Activated naive CD8-positive, alpha-beta T cell (primary cell): ENCODE measurements around the gene ZRANB2.

Experiments used
- H3K27ac Mint-ChIP-seq: one replicate; pipeline ENCODE4 v1.8.0; 2021; ENCODE audit warnings: mixed read lengths
- H3K27me3 Mint-ChIP-seq: one replicate; pipeline ENCODE4 v1.8.0; 2021; ENCODE audit warnings: mixed read lengths
- H3K36me3 Mint-ChIP-seq: one replicate; pipeline ENCODE4 v1.8.0; 2021; ENCODE audit warnings: mixed read lengths
- H3K4me1 Mint-ChIP-seq: one replicate; pipeline ENCODE4 v1.8.0; 2021; ENCODE audit warnings: low read depth, mixed read lengths
- H3K4me3 Mint-ChIP-seq: one replicate; pipeline ENCODE4 v1.8.0; 2021; ENCODE audit warnings: mild to moderate bottlenecking, mixed read lengths
- H3K9me3 Mint-ChIP-seq: one replicate; pipeline ENCODE4 v1.8.0; 2021; ENCODE audit warnings: low read depth, mixed read lengths

The ZRANB2 gene

DNA sequence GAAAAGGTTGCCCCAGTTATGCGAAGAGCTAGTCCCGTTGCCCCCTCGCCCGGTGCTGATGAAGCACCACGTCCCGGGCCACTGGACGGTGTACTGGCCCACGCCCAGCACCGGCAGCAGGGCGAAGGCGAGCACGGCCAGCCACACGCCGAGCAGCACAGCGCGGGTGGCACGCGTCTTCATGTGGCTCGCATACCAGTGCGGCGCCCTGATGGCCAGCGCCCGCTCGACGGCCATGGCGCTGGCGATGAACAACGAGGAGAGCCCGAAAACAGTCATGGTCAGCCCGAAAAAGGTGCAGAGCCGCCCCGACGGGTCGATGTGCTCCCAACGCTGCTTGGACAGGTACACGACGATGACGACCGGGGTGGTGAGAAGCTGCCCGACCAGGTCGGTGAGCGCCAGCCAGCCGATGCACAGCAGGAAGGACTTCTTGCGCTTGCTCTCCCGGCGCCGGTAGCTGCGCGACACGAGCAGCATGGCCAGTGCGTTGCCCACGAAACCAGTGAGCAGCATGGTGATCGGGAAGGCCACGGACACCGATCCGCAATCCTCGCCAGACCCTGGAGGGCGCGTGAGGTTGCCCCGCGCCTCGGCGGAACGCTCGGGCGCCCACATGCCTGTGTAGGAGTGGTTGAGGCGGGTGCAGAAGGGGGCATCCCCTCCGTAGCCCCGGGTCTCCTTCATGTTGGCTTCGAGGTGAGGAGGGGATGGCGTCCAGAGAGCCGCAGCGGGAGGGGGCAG, 33.8 kb downstream of the ZRANB2 start:
- Mint-ChIP-seq H3K4me1 (peaks cover 21% of the 10 kb centered on the region), H3K9me3 (no peaks in the 10 kb centered on the region), H3K27me3 (peaks cover 24% of the 10 kb centered on the region), H3K27ac (no peak overlapping the region), H3K4me3 (peak overlapping the region; percentile 81), H3K36me3 (no peaks in the 10 kb centered on the region)

DNA sequence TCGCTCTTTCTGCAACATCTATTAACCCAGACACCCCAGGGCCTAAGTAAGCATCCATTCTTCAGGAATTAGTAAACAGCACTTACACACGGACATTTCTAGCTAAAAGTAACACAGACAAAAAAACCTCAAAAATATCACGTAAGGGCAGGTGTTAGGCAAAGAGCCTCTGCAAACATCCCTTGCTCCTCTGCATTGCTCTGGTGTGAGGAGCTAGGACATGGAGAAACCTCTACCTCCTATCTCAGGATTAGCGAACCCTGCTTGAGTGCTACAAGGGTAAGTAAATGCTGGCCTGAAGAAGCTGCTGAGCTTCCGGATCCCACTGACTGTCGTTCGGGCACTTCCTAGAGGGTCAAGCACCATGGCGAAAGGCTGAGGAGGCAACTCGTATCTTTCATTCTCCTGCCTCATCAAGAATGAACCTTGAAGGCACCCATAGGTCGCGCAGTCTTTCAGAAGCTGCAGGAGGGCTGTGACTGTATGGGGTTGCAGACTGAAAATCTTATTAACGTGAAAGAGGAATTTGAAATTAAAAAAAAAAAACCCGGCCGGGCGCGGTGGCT, 35.3 kb downstream of the ZRANB2 start:
- Mint-ChIP-seq H3K36me3 (no peaks in the 10 kb centered on the region), H3K4me3 (no peak overlapping the region), H3K27me3 (peaks cover 26% of the 10 kb centered on the region), H3K4me1 (peaks cover 21% of the 10 kb centered on the region), H3K27ac (no peak overlapping the region), H3K9me3 (no peaks in the 10 kb centered on the region)

DNA sequence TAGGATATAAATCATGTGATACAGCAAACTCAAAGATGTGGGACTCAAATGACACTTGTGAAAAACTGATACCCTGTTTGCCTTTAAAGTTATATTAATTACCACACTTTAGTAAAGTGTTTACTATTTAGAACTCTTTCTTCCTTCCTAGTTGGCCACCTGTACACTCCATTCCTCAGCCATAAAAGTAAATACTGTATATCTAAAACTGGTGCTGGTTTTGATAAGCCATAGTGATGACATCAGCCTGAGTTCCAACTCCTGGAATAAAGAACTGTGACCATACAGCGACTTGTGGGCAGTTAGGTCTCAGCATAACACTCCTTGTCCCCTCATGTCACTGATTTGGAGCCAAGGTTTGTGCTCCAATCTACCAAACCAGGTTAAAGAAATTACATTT, 36.0 kb downstream of the ZRANB2 start:
- Mint-ChIP-seq H3K4me3 (no peak overlapping the region), H3K9me3 (no peaks in the 10 kb centered on the region), H3K4me1 (peaks cover 20% of the 10 kb centered on the region), H3K36me3 (no peaks in the 10 kb centered on the region), H3K27me3 (peaks cover 26% of the 10 kb centered on the region), H3K27ac (no peak overlapping the region)

DNA sequence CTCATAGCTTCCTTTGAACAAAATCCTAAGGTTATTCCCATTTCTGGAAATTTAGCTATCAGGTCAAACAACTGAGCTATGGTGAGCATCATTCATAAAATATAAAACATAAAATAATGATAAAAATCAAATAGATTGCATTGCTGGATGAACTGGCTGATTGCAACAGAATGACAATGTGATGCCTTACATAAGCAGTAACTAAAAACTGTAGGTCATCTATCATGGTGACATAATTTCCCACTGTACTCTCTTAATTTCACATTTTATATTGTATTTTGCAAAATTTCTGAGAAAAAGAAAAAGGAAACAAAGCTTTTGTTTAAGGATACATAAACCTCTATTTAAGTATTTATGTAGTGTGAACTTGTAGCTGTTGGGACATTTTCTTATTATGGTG, 37.8 kb downstream of the ZRANB2 start:
- Mint-ChIP-seq H3K9me3 (no peaks in the 10 kb centered on the region), H3K27ac (no peak overlapping the region), H3K4me3 (no peak overlapping the region), H3K36me3 (no peaks in the 10 kb centered on the region), H3K4me1 (peaks cover 16% of the 10 kb centered on the region), H3K27me3 (peaks cover 30% of the 10 kb centered on the region)

DNA sequence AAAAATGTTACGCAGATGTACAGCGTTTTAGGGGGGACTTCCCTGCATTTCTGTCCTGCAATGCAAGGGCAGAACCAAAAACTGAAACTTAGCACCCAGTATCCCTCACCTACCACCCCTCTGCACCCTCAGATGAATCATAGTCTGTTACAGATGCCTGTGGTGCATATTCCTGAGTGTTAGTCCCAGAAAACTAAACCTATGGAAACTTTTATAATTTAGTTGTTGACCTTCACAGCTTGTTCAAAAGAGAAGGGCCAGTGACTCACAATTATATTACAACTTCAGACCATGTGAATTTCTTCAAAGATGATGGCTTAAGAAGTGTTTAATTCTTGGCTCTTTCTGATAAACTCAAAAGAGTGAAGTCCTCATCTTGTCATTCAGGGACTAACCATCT, 39.0 kb downstream of the ZRANB2 start:
- peaks cover 28% of the 10 kb centered on the region for H3K27me3 Mint-ChIP-seq
- no peaks in the 10 kb centered on the region for H3K36me3 Mint-ChIP-seq
- H3K27ac Mint-ChIP-seq: no peak overlapping the region
- H3K9me3 Mint-ChIP-seq: no peaks in the 10 kb centered on the region
- H3K4me1 Mint-ChIP-seq: peaks cover 9% of the 10 kb centered on the region
- no peak overlapping the region for H3K4me3 Mint-ChIP-seq

DNA sequence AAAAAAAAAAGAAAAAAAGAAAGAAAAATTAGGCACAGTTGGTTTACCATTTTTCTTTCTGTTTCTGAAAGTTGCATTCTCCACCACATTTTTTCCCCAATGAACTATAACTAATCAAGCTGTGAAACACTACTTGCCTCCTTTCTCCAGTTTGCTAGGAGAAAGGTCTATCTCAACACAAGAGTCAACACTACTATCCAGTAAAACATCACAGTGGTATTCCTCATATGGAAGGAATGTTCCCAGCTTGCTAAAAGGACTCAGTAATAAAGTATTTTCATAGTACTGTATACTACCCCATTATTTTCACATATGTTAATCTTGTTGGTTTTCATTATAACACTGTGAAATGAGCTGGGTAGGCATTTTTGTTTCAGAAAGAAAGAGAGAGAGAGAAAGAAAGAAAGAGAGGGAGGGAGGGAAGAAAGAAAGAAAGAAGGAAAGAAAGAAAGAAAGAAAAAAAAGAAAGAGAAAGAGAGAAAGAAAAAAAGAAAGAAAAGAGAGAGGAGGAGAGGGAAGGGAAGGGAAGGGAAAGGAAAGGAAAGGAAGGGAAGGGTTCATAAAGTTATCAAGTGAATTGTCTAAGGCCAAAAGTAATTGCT, 41.1 kb downstream of the ZRANB2 start:
- no peak overlapping the region for H3K4me3 Mint-ChIP-seq
- H3K9me3 Mint-ChIP-seq: no peaks in the 10 kb centered on the region
- no peaks in the 10 kb centered on the region for H3K36me3 Mint-ChIP-seq
- peaks cover 19% of the 10 kb centered on the region for H3K27me3 Mint-ChIP-seq
- no peak overlapping the region for H3K27ac Mint-ChIP-seq
- H3K4me1 Mint-ChIP-seq: no peaks in the 10 kb centered on the region

DNA sequence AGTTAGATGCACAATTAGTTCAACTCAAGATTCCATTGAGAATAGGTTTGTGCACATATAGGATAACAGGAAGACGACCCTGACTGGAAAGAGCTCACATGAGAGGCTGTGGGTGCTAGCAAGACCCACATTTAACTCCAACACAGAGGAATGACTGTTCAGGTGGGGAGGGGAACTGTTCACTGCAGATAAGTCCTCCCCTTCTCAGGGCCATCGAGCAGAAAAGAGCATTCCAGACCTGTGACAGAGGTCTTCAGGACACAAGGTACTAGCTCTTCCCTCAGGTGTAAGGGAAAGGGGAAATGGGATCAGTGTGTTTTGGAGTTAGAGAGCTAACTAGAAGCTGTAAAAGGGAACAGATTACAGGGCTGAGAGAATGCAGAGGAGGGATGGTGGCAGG, 41.9 kb downstream of the ZRANB2 start:
- Mint-ChIP-seq H3K9me3 (no peaks in the 10 kb centered on the region), H3K4me1 (no peaks in the 10 kb centered on the region), H3K27me3 (peaks cover 16% of the 10 kb centered on the region), H3K27ac (no peak overlapping the region), H3K36me3 (no peaks in the 10 kb centered on the region), H3K4me3 (no peak overlapping the region)

DNA sequence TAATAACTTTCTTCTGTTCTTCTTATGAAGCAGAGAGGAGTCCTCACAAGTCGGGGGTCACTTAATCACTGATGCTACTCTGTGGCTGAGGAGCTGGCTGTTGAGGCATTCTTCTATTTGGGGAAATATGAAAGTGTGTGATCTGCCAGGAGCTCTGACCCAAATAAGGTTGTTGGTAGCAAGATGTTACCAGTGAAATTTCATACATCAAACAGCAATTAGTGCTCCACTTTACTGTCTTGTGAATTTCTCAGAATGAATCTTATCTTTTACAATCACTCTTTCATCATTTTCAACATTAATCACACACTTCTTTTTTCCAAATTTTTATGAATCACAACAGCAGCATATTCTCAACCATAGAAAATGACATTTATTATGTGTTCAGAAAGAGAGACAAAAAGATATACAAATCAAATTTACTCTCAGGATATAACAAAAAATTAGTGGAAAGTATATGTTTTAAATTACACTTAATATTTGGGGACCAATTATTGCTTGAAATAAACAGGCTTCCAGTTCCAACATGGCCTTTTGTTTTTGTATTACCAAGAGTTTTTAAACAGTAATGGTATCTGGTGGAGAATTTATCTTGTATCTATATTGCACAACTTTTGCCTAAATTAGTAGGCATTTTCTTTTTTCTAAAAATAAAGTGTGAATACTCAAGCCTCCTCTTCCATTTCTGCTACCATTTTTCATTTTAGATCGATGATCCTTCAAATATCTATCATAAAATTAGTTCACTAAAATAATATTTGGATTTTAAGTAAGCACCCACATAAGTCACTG, 42.8 kb downstream of the ZRANB2 start:
- peaks cover 16% of the 10 kb centered on the region for H3K27me3 Mint-ChIP-seq
- no peaks in the 10 kb centered on the region for H3K9me3 Mint-ChIP-seq
- no peaks in the 10 kb centered on the region for H3K36me3 Mint-ChIP-seq
- H3K27ac Mint-ChIP-seq: no peak overlapping the region
- no peaks in the 10 kb centered on the region for H3K4me1 Mint-ChIP-seq
- H3K4me3 Mint-ChIP-seq: no peak overlapping the region

DNA sequence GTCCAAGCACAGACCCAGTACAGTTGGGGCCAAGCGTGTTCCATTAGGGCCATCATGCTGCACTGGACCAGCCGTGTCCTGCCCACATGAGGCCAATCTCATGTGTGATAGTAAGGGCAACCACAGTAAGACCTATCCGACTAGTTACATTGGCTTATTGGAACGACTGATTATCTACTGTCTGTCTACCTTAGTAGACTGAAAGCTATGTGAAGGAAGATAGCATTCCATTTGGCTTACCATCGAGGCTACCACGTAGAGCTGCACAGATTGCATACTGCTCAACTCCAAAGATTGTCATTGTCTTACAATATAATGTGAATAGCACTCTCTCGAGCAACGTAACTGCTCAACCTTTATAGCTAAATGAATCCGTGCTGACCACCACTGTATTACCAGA, 43.8 kb downstream of the ZRANB2 start:
- no peaks in the 10 kb centered on the region for H3K9me3 Mint-ChIP-seq
- no peak overlapping the region for H3K4me3 Mint-ChIP-seq
- H3K27ac Mint-ChIP-seq: no peak overlapping the region
- no peaks in the 10 kb centered on the region for H3K4me1 Mint-ChIP-seq
- H3K36me3 Mint-ChIP-seq: no peaks in the 10 kb centered on the region
- peaks cover 17% of the 10 kb centered on the region for H3K27me3 Mint-ChIP-seq

DNA sequence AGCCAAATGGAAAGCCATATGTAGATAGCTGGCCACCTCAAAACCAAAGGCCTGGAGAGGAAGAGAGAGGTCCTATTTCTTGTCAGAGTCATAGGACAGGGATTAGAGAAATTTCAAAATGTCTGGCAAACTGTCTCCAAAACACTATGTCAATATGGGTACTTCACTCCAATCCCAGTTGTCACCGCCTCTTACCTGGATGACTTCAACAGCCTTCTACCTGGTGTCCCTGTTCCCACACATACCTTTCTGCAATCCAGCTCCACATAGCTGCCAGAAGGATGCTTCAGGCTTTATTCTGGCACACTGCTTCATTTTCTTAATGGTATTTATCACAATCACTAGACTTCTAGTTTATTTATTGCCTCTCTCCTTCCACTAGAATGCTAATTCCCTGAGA, 47.7 kb downstream of the ZRANB2 start:
- peaks cover 14% of the 10 kb centered on the region for H3K27me3 Mint-ChIP-seq

DNA sequence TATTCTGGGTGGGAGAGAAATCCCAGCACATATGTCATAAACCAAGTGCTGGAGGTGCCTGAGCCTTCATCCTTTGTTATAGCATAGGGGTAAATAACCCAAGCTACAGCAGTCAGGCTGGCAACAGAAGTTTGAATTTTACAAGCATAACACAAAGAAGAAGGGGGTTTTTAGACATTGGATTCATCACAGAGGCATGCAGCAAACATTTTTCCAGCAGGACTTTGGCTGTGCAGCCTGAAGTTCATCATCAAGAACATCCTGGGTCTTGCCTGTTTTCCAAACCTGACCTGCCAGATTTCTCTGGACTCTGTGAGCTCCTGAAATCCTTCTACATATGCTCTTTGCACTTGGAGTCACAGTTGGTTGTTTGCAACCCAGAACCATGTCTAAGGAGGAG, 49.4 kb downstream of the ZRANB2 start:
- H3K27me3 Mint-ChIP-seq: peaks cover 17% of the 10 kb centered on the region
- no peaks in the 10 kb centered on the region for H3K4me1 Mint-ChIP-seq
- no peak overlapping the region for H3K27ac Mint-ChIP-seq
- no peaks in the 10 kb centered on the region for H3K36me3 Mint-ChIP-seq
- H3K9me3 Mint-ChIP-seq: no peaks in the 10 kb centered on the region
- no peak overlapping the region for H3K4me3 Mint-ChIP-seq

More for the DNA sequence above, 47.7 kb downstream of the ZRANB2 start:
- H3K27ac Mint-ChIP-seq: no peak overlapping the region
- no peaks in the 10 kb centered on the region for H3K4me1 Mint-ChIP-seq
- H3K4me3 Mint-ChIP-seq: no peak overlapping the region
- H3K36me3 Mint-ChIP-seq: no peaks in the 10 kb centered on the region
- H3K9me3 Mint-ChIP-seq: no peaks in the 10 kb centered on the region

DNA sequence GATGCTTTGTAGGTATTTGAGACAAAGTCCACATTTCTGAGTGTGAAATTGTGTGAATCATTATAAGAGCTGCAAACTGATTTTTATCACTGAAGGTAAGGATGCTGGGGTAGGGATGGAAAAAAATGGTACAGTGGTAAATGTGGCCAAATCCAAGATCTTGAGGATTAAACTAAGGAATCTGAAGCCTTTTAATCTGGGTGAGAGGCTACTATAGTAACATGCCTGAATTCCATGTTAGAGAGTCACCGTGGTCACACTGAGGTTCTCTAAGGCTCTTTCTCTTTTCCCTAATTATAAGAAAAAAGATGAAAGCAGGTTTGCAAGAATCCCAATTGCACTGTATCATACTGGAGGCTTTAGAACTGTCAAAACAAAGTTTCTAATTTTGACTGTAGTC, 50.8 kb downstream of the ZRANB2 start:
- H3K27ac Mint-ChIP-seq: no peak overlapping the region
- no peaks in the 10 kb centered on the region for H3K36me3 Mint-ChIP-seq
- no peaks in the 10 kb centered on the region for H3K9me3 Mint-ChIP-seq
- peaks cover 12% of the 10 kb centered on the region for H3K27me3 Mint-ChIP-seq
- no peaks in the 10 kb centered on the region for H3K4me1 Mint-ChIP-seq
- H3K4me3 Mint-ChIP-seq: no peak overlapping the region

DNA sequence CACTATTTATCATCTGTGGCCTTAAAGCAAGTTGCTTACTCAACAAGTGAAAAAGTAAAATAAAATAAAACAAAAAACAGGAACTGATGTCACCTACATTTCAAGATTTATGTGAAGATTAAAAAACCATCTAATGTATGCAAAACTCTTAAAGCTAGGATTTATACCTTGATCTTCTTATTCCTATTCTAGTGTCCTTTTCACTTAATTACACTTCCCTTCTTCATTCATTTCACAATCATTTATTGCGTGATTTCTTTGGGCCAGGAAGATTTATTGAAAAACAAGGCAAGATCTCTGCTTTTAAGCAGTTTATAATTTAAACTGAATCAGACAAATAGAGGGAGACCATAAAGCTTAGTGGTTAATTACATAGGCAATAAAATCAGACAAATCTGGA, 51.9 kb downstream of the ZRANB2 start:
- H3K4me1 Mint-ChIP-seq: no peaks in the 10 kb centered on the region
- H3K27ac Mint-ChIP-seq: no peak overlapping the region
- H3K27me3 Mint-ChIP-seq: peaks cover 13% of the 10 kb centered on the region
- H3K36me3 Mint-ChIP-seq: no peaks in the 10 kb centered on the region
- H3K9me3 Mint-ChIP-seq: no peaks in the 10 kb centered on the region
- no peak overlapping the region for H3K4me3 Mint-ChIP-seq

DNA sequence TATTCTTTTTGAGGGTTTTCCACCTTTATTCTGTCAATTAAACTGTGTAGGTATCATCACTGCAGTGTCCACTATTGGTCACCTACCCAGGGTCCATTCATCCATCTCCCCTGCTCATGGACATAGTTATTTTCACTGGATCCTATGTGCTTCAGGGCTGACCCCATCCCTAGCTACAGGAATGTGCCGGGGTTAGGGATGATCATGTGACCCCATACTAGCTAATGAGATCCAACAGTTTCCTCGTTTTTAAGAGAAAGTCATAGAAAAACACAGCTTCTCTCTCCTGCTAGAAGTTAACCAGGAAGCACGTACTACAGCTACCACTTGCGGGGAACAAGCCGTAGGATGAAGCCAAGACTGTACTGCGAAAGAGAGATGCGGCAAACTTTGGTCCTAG, 52.8 kb downstream of the ZRANB2 start:
- H3K4me3 Mint-ChIP-seq: no peak overlapping the region
- peaks cover 13% of the 10 kb centered on the region for H3K27me3 Mint-ChIP-seq
- no peak overlapping the region for H3K27ac Mint-ChIP-seq
- no peaks in the 10 kb centered on the region for H3K36me3 Mint-ChIP-seq
- no peaks in the 10 kb centered on the region for H3K4me1 Mint-ChIP-seq
- no peaks in the 10 kb centered on the region for H3K9me3 Mint-ChIP-seq

DNA sequence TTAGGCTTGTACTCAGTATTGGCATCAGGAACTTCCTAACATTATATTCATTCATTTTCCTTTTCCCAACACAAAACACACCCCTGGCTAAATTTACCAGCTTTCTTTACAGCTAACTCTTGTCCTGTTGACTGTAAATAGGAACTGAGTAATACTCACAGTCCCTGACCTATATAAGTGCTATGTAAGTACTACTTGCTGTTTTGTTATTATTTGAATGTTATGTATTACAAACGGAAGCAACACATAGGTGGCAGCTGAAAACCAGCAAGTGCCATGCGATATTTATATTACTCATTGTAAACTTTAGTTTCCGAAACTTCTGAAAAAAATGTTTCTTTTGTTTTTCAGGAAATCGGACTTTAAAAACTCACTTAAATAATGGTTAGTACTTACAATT, 54.7 kb downstream of the ZRANB2 start:
- no peak overlapping the region for H3K4me3 Mint-ChIP-seq
- no peaks in the 10 kb centered on the region for H3K36me3 Mint-ChIP-seq
- H3K4me1 Mint-ChIP-seq: no peaks in the 10 kb centered on the region
- no peaks in the 10 kb centered on the region for H3K9me3 Mint-ChIP-seq
- H3K27ac Mint-ChIP-seq: no peak overlapping the region
- H3K27me3 Mint-ChIP-seq: peaks cover 11% of the 10 kb centered on the region
